ENCODE results near the gene PPIF.

The PPIF gene

GRCh38 chr10:79402951-79403350, 55.7 kb downstream of the PPIF start:
- DNase-seq (ENCODE audit: low spot score), result no peak

- no peak for DNase-seq (ENCODE audit: low spot score)
Observed at GRCh38 chr10:79403441-79404230, 56.4 kb downstream of the PPIF start.

GRCh38 chr10:79404231-79404609, 57.0 kb downstream of the PPIF start:
- peak; percentile 89 for DNase-seq (ENCODE audit: low spot score)

GRCh38 chr10:79404690-79405131, 57.4 kb downstream of the PPIF start:
- no peak for DNase-seq (ENCODE audit: low spot score)
